Fibroblast of skin of abdomen (primary cell): ENCODE measurements around the gene SLC6A8. TPM values are rescaled to one million over a fixed set of nuclear protein-coding genes. Genes with fewer than 3 reads are reported as not detected.

ENCODE experiments used
- DNase-seq: peaks from one replicate; pipeline ENCODE4 v3.0.0-alpha.2; 2013
- polyA plus RNA-seq, 2 experiments: library from polyadenylated mRNA; unstranded; fragments of 120-200 nt; gene quantifications; one replicate each; pipeline ENCODE4 v1.2.1, GENCODE V29; 2013; ENCODE audit not compliant: insufficient read length in 2 of 2

The SLC6A8 gene
- polyA plus RNA-seq (2013, experiment 1 of 2; ENCODE audit: insufficient read length), result 37.3 TPM
- 33.4 TPM for polyA plus RNA-seq (2013, experiment 2 of 2; ENCODE audit: insufficient read length)

GRCh38 chrX:153687121-153688039 lies at the start of gene SLC6A8:
SLC6A8 (plus strand) TSS chrX:153687926; CDS start chrX:153688575, 649 bp downstream.
- peak; percentile 71 for DNase-seq

- no peak for DNase-seq
These were observed 49.7 kb upstream of the SLC6A8 start for GRCh38 chrX:153638041-153638371.

- no peak for DNase-seq
These were observed 49.1 kb upstream of the SLC6A8 start for GRCh38 chrX:153638436-153639176.

- DNase-seq, result no peak
These were observed 48.3 kb upstream of the SLC6A8 start for GRCh38 chrX:153639177-153640044.

DNA sequence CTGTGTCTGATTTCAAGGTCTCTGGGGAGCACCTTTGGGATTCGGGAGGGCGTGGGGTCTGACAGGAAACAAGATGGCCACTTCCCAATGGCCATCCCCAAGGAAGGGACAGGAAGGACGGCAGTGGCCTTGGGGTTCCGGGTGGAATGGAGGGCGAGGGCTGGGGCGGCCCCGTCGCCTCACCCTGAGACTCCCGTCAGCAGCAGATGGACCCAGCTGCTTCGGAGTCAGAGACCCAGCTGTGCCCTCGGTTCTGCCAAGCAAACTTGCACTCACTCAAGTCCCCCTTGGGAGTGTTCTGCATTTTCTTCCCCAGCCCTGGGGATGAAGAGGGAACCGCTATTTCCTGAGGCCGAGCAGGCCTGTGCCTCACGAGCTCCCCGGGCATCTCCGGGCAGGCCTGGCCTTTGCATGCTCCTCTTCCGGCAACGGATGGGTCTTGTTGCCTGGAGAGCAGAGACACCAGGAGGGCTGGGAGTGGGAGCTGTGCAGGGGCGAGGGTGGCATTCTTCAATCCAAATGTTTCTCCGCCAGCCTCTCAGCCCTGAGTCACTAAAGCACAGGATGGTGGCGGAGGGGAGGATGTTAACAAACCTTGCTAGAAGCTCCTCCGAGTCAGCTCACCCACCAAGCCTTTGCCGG lies 47.6 kb upstream of the SLC6A8 start:
- DNase-seq, result no peak

- no peak for DNase-seq
These were observed 46.8 kb upstream of the SLC6A8 start for GRCh38 chrX:153640736-153641575.

DNA sequence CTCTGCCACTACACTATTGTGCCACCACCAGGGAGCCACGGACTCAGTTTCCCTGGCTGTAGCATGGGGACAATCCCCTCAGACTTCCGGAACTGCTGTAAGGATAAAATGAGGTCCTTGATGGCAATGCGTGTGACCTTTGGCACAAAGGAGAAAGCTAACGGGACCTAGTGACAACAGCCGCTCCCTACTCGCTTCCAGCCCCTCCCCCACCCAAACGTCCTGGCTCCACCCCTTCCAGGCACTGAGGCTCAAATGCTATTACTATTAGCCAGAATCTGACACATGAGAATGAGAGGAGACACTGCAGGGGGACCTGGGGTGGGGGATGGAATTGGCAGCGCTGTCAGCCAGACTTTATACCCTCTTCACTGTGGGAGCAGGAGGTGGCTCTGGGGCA lies 46.1 kb upstream of the SLC6A8 start:
- DNase-seq, result no peak

DNA sequence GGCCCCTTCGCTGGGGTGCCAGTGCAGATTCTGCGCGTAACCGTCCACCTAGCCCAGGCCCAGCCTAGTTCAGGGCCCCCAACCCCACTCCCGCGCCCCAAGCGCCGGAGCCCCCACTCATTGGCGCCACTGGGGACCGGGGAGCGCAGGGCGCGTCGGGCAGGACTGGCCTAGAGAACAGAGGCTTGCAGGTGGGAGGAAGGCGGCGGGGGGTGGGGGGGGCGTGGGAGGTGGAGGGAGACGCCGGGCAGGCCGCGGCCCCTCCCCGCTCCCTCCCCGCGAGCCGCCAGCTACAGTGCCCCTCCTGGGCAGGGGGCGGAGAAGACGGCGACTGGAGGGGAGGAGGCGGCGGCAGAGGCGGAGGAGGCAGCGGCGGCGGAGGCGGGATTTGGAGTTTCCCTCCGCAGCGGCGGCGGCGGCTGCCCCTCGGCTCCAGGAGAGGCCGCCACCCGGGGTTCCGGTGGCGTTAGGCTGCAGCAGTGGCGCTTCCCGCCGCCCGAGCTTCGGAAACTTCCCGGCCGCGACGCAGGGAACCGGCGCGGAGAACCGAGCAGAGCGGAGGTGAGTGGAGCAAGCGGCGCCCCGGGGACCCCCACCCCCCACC lies 45.6 kb upstream of the SLC6A8 start:
- no peak for DNase-seq

DNA sequence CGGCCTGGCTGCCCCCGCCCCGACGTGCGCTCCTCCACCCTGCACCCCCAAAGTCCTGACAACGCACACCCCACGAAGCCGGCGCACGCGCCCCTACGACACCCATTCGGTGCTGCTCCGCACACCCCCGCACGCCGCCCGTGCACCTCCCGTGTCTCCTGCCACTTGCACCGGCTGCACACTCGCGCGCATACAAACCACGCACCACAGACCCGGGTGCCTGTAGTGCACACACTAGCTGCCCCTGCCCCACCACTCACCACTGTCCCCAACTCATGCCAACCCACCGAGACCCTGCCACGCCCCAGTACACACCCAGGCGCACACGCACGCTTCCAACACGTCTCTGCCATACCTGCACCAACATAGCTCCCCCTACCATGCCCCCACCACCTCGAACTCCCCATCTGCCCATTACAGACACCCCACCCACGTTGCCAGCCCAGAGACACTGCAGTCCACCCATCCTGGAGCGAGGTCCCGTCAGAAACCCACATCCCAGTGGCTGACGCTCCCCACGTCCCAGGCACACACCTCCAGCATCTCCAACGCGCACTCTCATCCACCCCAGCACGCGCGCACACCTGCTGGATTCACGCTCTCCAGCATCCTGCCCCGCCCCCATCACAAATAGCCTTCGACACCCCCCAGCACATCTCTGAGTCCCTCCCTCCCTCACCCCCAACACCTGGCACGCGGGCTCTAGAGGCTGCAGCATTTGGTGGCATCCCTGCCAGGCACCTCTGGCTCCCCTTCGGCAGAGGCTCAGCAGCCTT lies 44.9 kb upstream of the SLC6A8 start:
- DNase-seq, result no peak

DNA sequence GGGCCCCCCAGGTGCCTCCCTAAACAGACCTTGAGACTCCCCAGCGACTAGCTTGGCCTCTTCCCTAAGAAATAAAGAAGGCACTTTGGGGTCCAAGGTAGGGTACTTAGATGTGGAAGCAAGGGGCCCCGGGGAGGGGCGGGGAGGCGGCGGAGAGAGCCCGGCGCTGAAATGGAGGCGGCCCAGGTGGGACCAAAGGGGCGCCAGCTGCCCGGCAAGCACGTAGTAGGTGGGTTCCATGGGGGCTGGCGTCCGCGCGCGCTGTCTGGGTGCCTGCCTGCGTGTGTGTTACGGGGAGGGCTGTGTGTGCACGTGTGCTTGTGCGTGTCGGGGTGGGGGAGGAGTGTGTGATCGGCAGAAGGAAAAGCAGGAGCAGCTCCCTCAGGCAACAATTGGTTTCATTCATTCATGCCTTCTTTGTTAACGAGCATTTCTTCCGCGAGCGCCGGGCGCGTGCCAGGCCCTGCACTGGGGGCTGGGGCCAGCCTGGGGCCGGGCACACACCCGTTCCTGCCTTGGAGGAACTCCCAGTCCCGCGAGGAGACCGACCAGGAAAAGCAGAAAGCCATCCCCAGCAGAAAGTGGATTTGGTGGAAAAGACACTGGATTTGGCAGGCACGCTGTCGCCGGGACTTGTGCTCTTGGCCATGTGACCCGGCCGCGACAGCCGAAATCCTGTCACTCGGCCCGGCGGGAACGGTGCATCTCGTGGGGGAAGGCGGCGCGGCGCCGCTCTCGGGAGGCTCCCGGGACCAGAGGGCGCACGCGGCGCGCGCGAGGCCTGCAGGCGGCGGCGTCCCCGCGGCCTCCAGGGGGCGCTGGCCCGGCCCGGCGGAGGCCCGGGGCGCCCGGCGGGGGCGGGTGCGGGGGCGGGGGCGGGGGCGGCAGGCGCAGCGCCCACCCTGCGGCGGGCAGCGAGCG lies 44.0 kb upstream of the SLC6A8 start:
- no peak for DNase-seq

- no peak for DNase-seq
These were observed 43.2 kb upstream of the SLC6A8 start for GRCh38 chrX:153644356-153645125.

GRCh38 chrX:153645151-153645550 lies 42.6 kb upstream of the SLC6A8 start:
- DNase-seq, result no peak

GRCh38 chrX:153645921-153646488 lies 41.7 kb upstream of the SLC6A8 start:
- no peak for DNase-seq

GRCh38 chrX:153646620-153647373 lies 40.9 kb upstream of the SLC6A8 start, which contains the start of gene DUSP9:
DUSP9 (plus strand) TSS chrX:153647203; CDS start chrX:153647954, 751 bp downstream.
- DNase-seq, result no peak

DNA sequence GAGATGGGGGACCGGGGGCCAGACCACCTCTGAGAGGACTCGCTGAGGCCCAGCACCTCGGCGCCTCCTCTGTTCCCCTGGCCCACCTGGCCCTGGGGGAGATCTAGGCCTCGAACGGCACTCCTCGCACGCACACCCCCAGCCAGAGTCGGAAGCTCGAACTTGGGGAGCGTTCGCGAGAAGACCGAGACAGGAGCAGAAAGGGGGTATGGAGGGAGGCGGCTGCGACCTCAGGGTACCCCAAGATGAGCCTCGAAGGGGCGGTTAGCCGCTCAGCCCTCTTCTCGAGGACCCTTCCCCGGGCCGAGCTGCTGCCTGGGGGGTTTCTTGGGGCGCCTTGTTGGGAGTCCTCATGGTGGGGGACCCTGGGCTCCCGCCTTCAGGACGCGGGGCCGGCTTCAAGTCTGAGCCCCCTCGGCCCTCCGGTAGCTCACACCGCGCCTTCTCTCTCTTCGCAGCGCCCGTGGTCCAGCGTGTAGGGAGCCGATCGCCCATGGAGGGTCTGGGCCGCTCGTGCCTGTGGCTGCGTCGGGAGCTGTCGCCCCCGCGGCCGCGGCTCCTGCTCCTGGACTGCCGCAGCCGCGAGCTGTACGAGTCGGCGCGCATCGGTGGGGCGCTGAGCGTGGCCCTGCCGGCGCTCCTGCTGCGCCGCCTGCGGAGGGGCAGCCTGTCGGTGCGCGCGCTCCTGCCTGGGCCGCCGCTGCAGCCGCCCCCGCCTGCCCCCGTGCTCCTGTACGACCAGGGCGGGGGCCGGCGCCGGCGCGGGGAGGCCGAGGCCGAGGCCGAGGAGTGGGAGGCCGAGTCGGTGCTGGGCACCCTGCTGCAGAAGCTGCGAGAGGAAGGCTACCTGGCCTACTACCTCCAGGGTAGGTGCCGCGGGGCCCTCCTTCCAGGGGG lies 40.0 kb upstream of the SLC6A8 start:
- no peak for DNase-seq
